GM12801 (cell line): ENCODE data around the gene MCC.

Experiments used
- TF ChIP-seq, protein P1 (sequence below): IDR thresholded peaks from one replicate; pipeline ENCODE4 v1.5.1; 2011; ENCODE audit warnings: control low read depth; ENCODE audit not compliant: insufficient read length; ENCODE audit errors: extremely low read depth

Gene MCC

GRCh38 chr5:113280541-113280940 lies 207.7 kb downstream of the MCC start:
- TF ChIP-seq, protein P1, sequence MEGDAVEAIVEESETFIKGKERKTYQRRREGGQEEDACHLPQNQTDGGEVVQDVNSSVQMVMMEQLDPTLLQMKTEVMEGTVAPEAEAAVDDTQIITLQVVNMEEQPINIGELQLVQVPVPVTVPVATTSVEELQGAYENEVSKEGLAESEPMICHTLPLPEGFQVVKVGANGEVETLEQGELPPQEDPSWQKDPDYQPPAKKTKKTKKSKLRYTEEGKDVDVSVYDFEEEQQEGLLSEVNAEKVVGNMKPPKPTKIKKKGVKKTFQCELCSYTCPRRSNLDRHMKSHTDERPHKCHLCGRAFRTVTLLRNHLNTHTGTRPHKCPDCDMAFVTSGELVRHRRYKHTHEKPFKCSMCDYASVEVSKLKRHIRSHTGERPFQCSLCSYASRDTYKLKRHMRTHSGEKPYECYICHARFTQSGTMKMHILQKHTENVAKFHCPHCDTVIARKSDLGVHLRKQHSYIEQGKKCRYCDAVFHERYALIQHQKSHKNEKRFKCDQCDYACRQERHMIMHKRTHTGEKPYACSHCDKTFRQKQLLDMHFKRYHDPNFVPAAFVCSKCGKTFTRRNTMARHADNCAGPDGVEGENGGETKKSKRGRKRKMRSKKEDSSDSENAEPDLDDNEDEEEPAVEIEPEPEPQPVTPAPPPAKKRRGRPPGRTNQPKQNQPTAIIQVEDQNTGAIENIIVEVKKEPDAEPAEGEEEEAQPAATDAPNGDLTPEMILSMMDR: no peak

- TF ChIP-seq, protein P1: no peak
These were observed 209.3 kb downstream of the MCC start for GRCh38 chr5:113278976-113279375.

DNA sequence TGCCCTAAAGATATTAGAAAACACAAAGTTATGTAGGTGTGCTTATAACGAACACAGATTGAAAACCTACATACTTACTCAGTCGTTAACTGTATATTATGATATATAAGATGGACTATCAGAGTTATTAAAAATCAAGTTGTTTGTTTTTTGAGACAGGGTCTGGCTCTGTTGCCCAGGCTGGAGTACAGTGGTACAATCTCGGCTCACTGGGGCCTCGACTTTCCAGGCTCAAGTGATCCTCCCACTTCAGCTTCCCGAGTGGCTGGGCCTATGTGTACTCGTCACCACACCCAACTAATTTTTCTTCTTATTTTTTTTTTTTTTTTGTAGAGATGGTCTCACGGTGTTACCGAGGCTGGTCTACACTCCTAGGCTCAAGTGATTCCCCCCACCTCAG lies 211.8 kb downstream of the MCC start:
- TF ChIP-seq, protein P1: no peak

- TF ChIP-seq, protein P1: no peak
These were observed 212.3 kb downstream of the MCC start for GRCh38 chr5:113276001-113276400.

GRCh38 chr5:113274836-113275414 lies 213.3 kb downstream of the MCC start:
- TF ChIP-seq, protein P1: no peak

DNA sequence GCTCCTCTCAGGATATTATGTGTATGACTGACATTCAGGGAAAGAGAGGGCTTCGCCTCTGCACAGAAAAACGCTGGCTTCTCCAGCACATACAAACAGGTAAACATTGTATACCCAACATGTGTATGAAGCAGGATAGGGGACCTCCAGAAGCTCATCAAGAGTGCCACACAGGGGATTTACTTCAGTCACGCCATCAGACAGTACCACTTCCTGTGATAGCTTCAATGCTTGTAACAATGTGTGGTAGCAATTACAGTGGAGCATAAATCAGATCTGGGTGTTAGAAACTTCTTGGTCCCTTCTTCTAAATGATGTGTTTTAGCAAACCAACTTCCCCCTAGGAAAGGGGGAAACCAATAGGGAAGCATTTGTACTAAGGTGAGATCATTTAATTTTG lies 214.3 kb downstream of the MCC start:
- TF ChIP-seq, protein P1: no peak

- TF ChIP-seq, protein P1: no peak
These were observed 216.4 kb downstream of the MCC start for GRCh38 chr5:113271745-113272454.
